GM23338 (cell line): ENCODE results near the gene FGF22. TPM values are rescaled to one million over a fixed set of nuclear protein-coding genes. Genes with fewer than 3 reads are reported as not detected.

ENCODE experiments used
- ATAC-seq: fragments of 200-7000 bp; cut with Tn5 transposase; 3 replicates; pipeline ENCODE4 v1.9.1; 2020
- DNase-seq: peaks from one replicate; pipeline ENCODE4 v3.0.0-alpha.2; 2015; ENCODE audit warnings: low spot score
- H2AFZ ChIP-seq: fragments of 200-600 bp; sonication (generic); 2 replicates; pipeline ENCODE4 v1.8.0; 2016; ENCODE audit warnings: antibody characterized with exemption, mild to moderate bottlenecking, moderate library complexity
- H3F3A ChIP-seq: fragments of 200-600 bp; sonication (generic); replicated peaks from 2 replicates; pipeline ENCODE4 v1.8.0; 2017; ENCODE audit warnings: antibody characterized with exemption, mixed run types, low read depth
- H3K27ac ChIP-seq: fragments of 200-600 bp; sonication (generic); 2 replicates; pipeline ENCODE4 v1.6.1; 2016; ENCODE audit warnings: low read depth
- H3K27me3 ChIP-seq: fragments of 200-600 bp; sonication (generic); 2 replicates; pipeline ENCODE4 v1.8.0; 2016; ENCODE audit warnings: mild to moderate bottlenecking, mixed run types, moderate library complexity; ENCODE audit not compliant: insufficient read depth
- H3K36me3 ChIP-seq: fragments of 200-600 bp; sonication (generic); 2 replicates; pipeline ENCODE4 v1.8.0; 2016; ENCODE audit warnings: mild to moderate bottlenecking; ENCODE audit not compliant: insufficient read depth
- H3K4me1 ChIP-seq: fragments of 200-600 bp; sonication (generic); 2 replicates; pipeline ENCODE4 v1.8.0; 2016; ENCODE audit warnings: mild to moderate bottlenecking, moderate library complexity; ENCODE audit not compliant: insufficient read depth
- H3K4me2 ChIP-seq: fragments of 200-600 bp; sonication (generic); 2 replicates; pipeline ENCODE4 v1.7.1; 2017; ENCODE audit warnings: mixed run types
- H3K4me3 ChIP-seq: fragments of 200-600 bp; sonication (generic); 2 replicates; pipeline ENCODE4 v1.6.1; 2016; ENCODE audit warnings: mixed run types
- H3K79me2 ChIP-seq: fragments of 200-600 bp; sonication (generic); replicated peaks from 2 replicates; pipeline ENCODE4 v1.8.0; 2017; ENCODE audit warnings: mild to moderate bottlenecking; ENCODE audit not compliant: insufficient read depth
- H3K9me2 ChIP-seq: fragments of 200-600 bp; sonication (generic); 2 replicates; pipeline ENCODE4 v1.8.0; 2017; ENCODE audit not compliant: insufficient read depth
- H4K20me1 ChIP-seq: fragments of 200-600 bp; sonication (generic); replicated peaks from 2 replicates; pipeline ENCODE4 v1.8.0; 2017; ENCODE audit warnings: mild to moderate bottlenecking; ENCODE audit not compliant: insufficient read depth
- H3K27ac Mint-ChIP-seq: 2 replicates; pipeline ENCODE4 v1.8.0; 2020; ENCODE audit warnings: inconsistent platforms, mild to moderate bottlenecking, moderate library complexity, mixed read lengths
- H3K27me3 Mint-ChIP-seq: 3 replicates; pipeline ENCODE4 v1.8.0; 2022; ENCODE audit warnings: low read depth, mild to moderate bottlenecking, moderate library complexity, mixed read lengths, inconsistent platforms; ENCODE audit not compliant: insufficient read depth, poor library complexity
- H3K36me3 Mint-ChIP-seq: 3 replicates; pipeline ENCODE4 v1.8.0; 2021; ENCODE audit warnings: low read depth, mild to moderate bottlenecking, inconsistent platforms, moderate library complexity, mixed read lengths
- H3K4me1 Mint-ChIP-seq: 3 replicates; pipeline ENCODE4 v1.8.0; 2020; ENCODE audit warnings: mild to moderate bottlenecking, inconsistent platforms, mixed read lengths
- H3K4me3 Mint-ChIP-seq: 3 replicates; pipeline ENCODE4 v1.8.0; 2021; ENCODE audit warnings: moderate library complexity, mild to moderate bottlenecking, inconsistent platforms, mixed read lengths
- H3K9me3 Mint-ChIP-seq: 3 replicates; pipeline ENCODE4 v1.8.0; 2020; ENCODE audit warnings: moderate library complexity, mild to moderate bottlenecking, inconsistent platforms, mixed read lengths
- CREB1 ChIP-seq: fragments of 250-450 bp; sonication (Bioruptor Pico); IDR thresholded peaks from 2 replicates; pipeline ENCODE4 v1.5.0; 2020; ENCODE audit warnings: low read depth, mild to moderate bottlenecking, moderate library complexity
- EZH2 ChIP-seq: fragments of 200-600 bp; sonication (generic); IDR thresholded peaks from one replicate; pipeline ENCODE4 v1.8.0; 2017; ENCODE audit warnings: antibody characterized with exemption, mild to moderate bottlenecking, low read depth; ENCODE audit not compliant: unreplicated experiment
- EZH2phosphoT487 ChIP-seq: fragments of 200-600 bp; sonication (generic); IDR thresholded peaks from one replicate; pipeline ENCODE4 v1.8.1; 2018; ENCODE audit warnings: antibody characterized with exemption; ENCODE audit not compliant: unreplicated experiment
- NANOG ChIP-seq: IDR thresholded peaks from 2 replicates; pipeline ENCODE4 v1.6.1; 2016; ENCODE audit warnings: antibody characterized with exemption, borderline replicate concordance
- POLR2AphosphoS5 ChIP-seq: IDR thresholded peaks from 2 replicates; pipeline ENCODE4 v1.6.1; 2016; ENCODE audit warnings: antibody characterized with exemption, low read depth
- STAT1 ChIP-seq: IDR thresholded peaks from one replicate; pipeline ENCODE4 v1.6.1; 2016; ENCODE audit warnings: antibody characterized with exemption; ENCODE audit not compliant: unreplicated experiment
- ZNF114 ChIP-seq: fragments of 250-450 bp; sonication (Bioruptor Pico); IDR thresholded peaks from 2 replicates; pipeline ENCODE4 v1.5.0; 2020; ENCODE audit warnings: mild to moderate bottlenecking, moderate library complexity
- ZNF331 ChIP-seq: fragments of 250-450 bp; sonication (Bioruptor Pico); IDR thresholded peaks from 2 replicates; pipeline ENCODE4 v1.5.0; 2020; ENCODE audit warnings: low read depth, mild to moderate bottlenecking, moderate library complexity
- polyA plus RNA-seq: library from polyadenylated mRNA; unstranded; fragments of >200 nt; fragmentation: Nextera tagmentation; extraction: Ambion mirVana; gene quantifications from 2 replicates; pipeline ENCODE4 v1.2.1, GENCODE V29; 2016
- total RNA-seq: library from RNA; depleted of rRNA; stranded (reverse); fragments of >200 nt; shearing (Covaris generic); gene quantifications from 2 replicates; pipeline ENCODE4 v1.2.3, GENCODE V29; 2014
- TF ChIP-seq, protein P1 (sequence below), 2 experiments: fragments of 200-600 bp in 1 of 2; sonication (generic) in 1 of 2; conservative IDR thresholded peaks; 2 replicates each; pipeline versions ENCODE4 v1.5.1 to v1.6.1; 2016 to 2017; ENCODE audit warnings: antibody characterized with exemption in 2 of 2, low read depth in 2 of 2, mild to moderate bottlenecking in 2 of 2, moderate library complexity in 1 of 2
- TF ChIP-seq, protein P2 (sequence below): IDR thresholded peaks from one replicate; pipeline ENCODE4 v1.6.1; 2018; ENCODE audit warnings: antibody characterized with exemption; ENCODE audit not compliant: unreplicated experiment

Gene FGF22
- total and polyA plus RNA-seq, 2 experiments from 2014 or later: 1.0 to 2.8 TPM

DNA sequence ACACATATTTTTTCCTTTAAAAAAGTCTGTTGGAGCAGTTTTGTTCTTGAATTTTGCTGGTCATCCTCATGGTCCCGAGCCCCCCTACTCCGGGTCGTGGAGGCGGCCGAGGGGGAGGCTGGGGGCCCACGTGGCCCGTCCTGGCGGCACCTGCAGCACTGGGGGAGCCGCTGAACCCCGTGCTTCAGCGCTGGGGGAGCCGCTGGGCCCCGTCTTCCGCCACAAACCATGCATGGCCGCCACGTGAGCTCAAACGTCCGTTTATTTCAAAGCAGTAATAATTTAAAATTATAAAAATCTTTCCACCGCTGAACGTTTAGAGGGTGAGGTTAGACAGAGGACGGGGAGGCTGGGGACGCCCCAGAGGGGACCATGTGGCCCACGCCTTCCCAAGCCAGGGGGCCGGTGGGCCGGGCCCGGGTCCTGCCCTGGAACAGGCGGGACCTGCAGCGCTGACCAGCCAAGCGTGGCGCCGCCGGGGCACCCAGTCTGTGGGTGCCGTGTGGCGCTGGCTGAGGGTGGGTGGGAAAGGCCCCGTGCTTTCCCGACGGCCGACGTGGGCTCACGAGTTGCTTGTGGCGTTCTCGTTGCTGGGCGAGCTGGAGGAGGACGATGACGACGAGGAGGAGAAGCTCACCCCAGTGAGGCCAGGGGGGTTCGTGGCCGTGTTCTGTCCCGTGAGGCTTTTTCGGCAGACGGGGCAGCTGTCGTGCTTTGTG lies 8.0 kb downstream of the FGF22 start (continued):
- TF ChIP-seq POLR2AphosphoS5 (no peak), CREB1 (no peak), STAT1 (no peak), ZNF114 (CRISPR knock-in tag) (no peak), EZH2phosphoT487 (no peak), EZH2 (no peak), NANOG (no peak), ZNF331 (no peak)
- TF ChIP-seq, protein P1, sequence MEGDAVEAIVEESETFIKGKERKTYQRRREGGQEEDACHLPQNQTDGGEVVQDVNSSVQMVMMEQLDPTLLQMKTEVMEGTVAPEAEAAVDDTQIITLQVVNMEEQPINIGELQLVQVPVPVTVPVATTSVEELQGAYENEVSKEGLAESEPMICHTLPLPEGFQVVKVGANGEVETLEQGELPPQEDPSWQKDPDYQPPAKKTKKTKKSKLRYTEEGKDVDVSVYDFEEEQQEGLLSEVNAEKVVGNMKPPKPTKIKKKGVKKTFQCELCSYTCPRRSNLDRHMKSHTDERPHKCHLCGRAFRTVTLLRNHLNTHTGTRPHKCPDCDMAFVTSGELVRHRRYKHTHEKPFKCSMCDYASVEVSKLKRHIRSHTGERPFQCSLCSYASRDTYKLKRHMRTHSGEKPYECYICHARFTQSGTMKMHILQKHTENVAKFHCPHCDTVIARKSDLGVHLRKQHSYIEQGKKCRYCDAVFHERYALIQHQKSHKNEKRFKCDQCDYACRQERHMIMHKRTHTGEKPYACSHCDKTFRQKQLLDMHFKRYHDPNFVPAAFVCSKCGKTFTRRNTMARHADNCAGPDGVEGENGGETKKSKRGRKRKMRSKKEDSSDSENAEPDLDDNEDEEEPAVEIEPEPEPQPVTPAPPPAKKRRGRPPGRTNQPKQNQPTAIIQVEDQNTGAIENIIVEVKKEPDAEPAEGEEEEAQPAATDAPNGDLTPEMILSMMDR (conservative IDR thresholded peaks at IDR 0.05; ENCODE audit: low read depth in 2 of 2): no peak
- TF ChIP-seq, protein P2, sequence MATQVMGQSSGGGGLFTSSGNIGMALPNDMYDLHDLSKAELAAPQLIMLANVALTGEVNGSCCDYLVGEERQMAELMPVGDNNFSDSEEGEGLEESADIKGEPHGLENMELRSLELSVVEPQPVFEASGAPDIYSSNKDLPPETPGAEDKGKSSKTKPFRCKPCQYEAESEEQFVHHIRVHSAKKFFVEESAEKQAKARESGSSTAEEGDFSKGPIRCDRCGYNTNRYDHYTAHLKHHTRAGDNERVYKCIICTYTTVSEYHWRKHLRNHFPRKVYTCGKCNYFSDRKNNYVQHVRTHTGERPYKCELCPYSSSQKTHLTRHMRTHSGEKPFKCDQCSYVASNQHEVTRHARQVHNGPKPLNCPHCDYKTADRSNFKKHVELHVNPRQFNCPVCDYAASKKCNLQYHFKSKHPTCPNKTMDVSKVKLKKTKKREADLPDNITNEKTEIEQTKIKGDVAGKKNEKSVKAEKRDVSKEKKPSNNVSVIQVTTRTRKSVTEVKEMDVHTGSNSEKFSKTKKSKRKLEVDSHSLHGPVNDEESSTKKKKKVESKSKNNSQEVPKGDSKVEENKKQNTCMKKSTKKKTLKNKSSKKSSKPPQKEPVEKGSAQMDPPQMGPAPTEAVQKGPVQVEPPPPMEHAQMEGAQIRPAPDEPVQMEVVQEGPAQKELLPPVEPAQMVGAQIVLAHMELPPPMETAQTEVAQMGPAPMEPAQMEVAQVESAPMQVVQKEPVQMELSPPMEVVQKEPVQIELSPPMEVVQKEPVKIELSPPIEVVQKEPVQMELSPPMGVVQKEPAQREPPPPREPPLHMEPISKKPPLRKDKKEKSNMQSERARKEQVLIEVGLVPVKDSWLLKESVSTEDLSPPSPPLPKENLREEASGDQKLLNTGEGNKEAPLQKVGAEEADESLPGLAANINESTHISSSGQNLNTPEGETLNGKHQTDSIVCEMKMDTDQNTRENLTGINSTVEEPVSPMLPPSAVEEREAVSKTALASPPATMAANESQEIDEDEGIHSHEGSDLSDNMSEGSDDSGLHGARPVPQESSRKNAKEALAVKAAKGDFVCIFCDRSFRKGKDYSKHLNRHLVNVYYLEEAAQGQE: no peak

DNA sequence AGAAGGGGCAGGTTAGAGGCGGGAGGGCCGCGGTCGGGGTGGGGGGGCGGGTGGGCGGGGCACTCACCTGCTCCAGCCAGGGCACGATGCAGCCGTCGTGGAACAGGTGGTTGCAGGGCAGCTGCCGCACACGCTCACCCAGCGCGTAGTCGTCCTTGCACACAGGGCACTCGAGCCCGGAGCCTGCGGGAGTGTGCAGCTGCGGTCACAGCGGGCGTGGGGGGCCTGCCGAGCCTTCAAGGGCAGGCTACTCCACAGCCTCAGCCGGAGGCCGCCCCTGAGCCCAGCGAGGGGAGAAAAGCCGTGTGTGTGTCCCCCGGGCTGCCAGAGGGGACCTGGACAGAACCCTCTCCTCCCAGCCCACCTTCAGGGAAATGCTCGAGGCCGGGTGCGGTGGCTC lies 8.6 kb downstream of the FGF22 start:
- no peak overlapping the region for H3K4me2 ChIP-seq
- no peaks in the 10 kb centered on the region for H3K9me3 Mint-ChIP-seq
- H3K4me3 ChIP-seq: no peak overlapping the region
- H4K20me1 ChIP-seq: no peaks in the 10 kb centered on the region; the same call in none of the 2 replicates
- no peak overlapping the region for H3K27ac Mint-ChIP-seq
- no peak for TF ChIP-seq CREB1
- no peak for TF ChIP-seq ZNF114 (CRISPR knock-in tag)
- TF ChIP-seq, protein P2: no peak
- no peak for TF ChIP-seq NANOG
- H3K36me3 ChIP-seq: 0 out of 2 replicates have a peak, but pooled peaks cover 5% of the 10 kb centered on the region
- no peaks in the 10 kb centered on the region for H3K4me1 ChIP-seq
- peaks cover 21% of the 10 kb centered on the region for H3K36me3 Mint-ChIP-seq
- no peaks in the 10 kb centered on the region for H3K9me2 ChIP-seq
- no peak overlapping the region for H3K27ac ChIP-seq
- 0 out of 2 replicates have a peak, but pooled peaks cover 3% of the 10 kb centered on the region for H3F3A ChIP-seq
- peaks cover 12% of the 10 kb centered on the region for H3K79me2 ChIP-seq
- H3K4me1 Mint-ChIP-seq: no peaks in the 10 kb centered on the region
- DNase-seq (no peak), ATAC-seq (no peak)
- H3K27me3 Mint-ChIP-seq: peaks cover 7% of the 10 kb centered on the region
- no peaks in the 10 kb centered on the region for H3K27me3 ChIP-seq
- H2AFZ ChIP-seq: no peak overlapping the region
- no peak overlapping the region for H3K4me3 Mint-ChIP-seq
